Left lung (tissue), 10 donors: ENCODE data around the gene TMEM255B. TPM values are rescaled to one million over a fixed set of nuclear protein-coding genes. Genes with fewer than 3 reads are reported as not detected.

Experiments used
- ATAC-seq: fragments of 200-7000 bp; cut with Tn5 transposase; one replicate; pipeline ENCODE4 v1.9.1; 2020; ENCODE audit warnings: moderate library complexity
- DNase-seq, 4 donors: peaks; one replicate each; pipeline ENCODE4 v3.0.0-alpha.2; 2013 to 2020
- H3K27ac ChIP-seq, 2 donors: fragments of 200-600 bp; sonication (generic) in 1 of 2; one replicate each; pipeline versions ENCODE4 v1.5.0 to v1.8.0; 2020 to 2021
- H3K27me3 ChIP-seq, 2 donors: fragments of 200-600 bp; sonication (generic) in 1 of 2; one replicate each; pipeline versions ENCODE4 v1.5.0 to v1.8.0; 2020 to 2021
- H3K36me3 ChIP-seq, 2 donors: fragments of 200-600 bp; sonication (generic) in 1 of 2; one replicate each; pipeline versions ENCODE4 v1.5.0 to v1.8.0; 2020 to 2021
- H3K4me1 ChIP-seq, 2 donors: fragments of 200-600 bp; one replicate each; pipeline ENCODE4 v1.8.0; 2021
- H3K4me3 ChIP-seq, 2 donors: fragments of 200-600 bp; sonication (generic) in 1 of 2; one replicate each; pipeline versions ENCODE4 v1.5.0 to v1.8.0; 2020 to 2021; ENCODE audit warnings: mild to moderate bottlenecking in 1 of 2
- H3K9me3 ChIP-seq, 2 donors: fragments of 200-600 bp; sonication (generic) in 1 of 2; one replicate each; pipeline versions ENCODE4 v1.5.0 to v1.8.0; 2020 to 2021
- intact Hi-C, 2 donors: fragments of 100-400 bp; cut with DNase I; formaldehyde crosslinking; loops; one replicate each; pipeline versions ENCODE4 v1.11.2 to v1.14.2; 2022
- polyA plus RNA-seq, 6 donors: library from polyadenylated mRNA; unstranded; fragments of 120-200 nt; gene quantifications; one replicate each; pipeline ENCODE4 v1.2.1, GENCODE V29; 2013; ENCODE audit not compliant: insufficient read length in 6 of 6
- total RNA-seq, 2 donors: library from RNA; stranded (reverse); fragmentation: NEBNext Ultra II Directional; extraction: Animal tissue kit (Norgen Biotek cat#: 25700); gene quantifications; one replicate each; pipeline ENCODE4 v1.2.1, GENCODE V29; 2021
- TF ChIP-seq, protein P1 (sequence below), 2 donors: fragments of 200-600 bp; sonication (generic) in 1 of 2; IDR thresholded peaks; one replicate each; pipeline versions ENCODE4 v1.5.0 to v1.8.0; 2021; ENCODE audit warnings: antibody characterized with exemption in 2 of 2
- donor health status: DM: no; HTN: yes; CAD: no.
- donor health status: DM: no; HTN: no; CAD: no.

TMEM255B gene
- total and polyA plus RNA-seq, 8 donors: 10.4 to 30.7 (median 15.7) TPM

DNA sequence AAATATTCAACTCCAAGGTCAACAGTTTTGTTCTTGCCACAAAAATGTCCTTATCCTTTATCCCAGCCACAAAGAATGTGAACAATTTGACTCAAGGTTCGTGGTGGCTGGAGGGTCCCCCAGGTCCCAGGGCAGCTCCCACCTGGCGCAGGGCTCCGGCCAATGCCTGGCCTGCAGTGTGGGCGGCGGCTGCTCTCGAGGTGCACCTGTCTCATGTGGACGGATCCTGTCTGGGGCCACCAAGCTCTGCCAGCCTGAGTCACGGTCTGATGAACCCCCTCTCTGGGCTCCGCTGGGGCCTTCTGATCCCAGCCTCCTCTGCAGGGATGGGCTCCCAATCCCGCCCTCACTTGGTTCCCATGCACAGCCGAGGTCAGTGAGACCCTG, 55.4 kb downstream of the TMEM255B start:
- peak overlapping the region in 1 of 2 donors; percentile 28 for H3K27ac ChIP-seq
- DNase-seq (peak in 1 of 4 donors; percentile 80), ATAC-seq (peak; percentile 62)
- peaks cover 0 to 10% of the 10 kb centered on the region in 2 donors for H3K9me3 ChIP-seq
- H3K4me1 ChIP-seq: peaks cover 16 to 52% of the 10 kb centered on the region in 2 donors
- TF ChIP-seq, protein P1, sequence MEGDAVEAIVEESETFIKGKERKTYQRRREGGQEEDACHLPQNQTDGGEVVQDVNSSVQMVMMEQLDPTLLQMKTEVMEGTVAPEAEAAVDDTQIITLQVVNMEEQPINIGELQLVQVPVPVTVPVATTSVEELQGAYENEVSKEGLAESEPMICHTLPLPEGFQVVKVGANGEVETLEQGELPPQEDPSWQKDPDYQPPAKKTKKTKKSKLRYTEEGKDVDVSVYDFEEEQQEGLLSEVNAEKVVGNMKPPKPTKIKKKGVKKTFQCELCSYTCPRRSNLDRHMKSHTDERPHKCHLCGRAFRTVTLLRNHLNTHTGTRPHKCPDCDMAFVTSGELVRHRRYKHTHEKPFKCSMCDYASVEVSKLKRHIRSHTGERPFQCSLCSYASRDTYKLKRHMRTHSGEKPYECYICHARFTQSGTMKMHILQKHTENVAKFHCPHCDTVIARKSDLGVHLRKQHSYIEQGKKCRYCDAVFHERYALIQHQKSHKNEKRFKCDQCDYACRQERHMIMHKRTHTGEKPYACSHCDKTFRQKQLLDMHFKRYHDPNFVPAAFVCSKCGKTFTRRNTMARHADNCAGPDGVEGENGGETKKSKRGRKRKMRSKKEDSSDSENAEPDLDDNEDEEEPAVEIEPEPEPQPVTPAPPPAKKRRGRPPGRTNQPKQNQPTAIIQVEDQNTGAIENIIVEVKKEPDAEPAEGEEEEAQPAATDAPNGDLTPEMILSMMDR (IDR thresholded peaks at IDR 0.05): no peak
- peaks cover 0 to 5% of the 10 kb centered on the region in 2 donors for H3K36me3 ChIP-seq
- H3K4me3 ChIP-seq: no peak overlapping the region
- intact Hi-C loops: no loop called here
- H3K27me3 ChIP-seq: no peaks in the 10 kb centered on the region

DNA sequence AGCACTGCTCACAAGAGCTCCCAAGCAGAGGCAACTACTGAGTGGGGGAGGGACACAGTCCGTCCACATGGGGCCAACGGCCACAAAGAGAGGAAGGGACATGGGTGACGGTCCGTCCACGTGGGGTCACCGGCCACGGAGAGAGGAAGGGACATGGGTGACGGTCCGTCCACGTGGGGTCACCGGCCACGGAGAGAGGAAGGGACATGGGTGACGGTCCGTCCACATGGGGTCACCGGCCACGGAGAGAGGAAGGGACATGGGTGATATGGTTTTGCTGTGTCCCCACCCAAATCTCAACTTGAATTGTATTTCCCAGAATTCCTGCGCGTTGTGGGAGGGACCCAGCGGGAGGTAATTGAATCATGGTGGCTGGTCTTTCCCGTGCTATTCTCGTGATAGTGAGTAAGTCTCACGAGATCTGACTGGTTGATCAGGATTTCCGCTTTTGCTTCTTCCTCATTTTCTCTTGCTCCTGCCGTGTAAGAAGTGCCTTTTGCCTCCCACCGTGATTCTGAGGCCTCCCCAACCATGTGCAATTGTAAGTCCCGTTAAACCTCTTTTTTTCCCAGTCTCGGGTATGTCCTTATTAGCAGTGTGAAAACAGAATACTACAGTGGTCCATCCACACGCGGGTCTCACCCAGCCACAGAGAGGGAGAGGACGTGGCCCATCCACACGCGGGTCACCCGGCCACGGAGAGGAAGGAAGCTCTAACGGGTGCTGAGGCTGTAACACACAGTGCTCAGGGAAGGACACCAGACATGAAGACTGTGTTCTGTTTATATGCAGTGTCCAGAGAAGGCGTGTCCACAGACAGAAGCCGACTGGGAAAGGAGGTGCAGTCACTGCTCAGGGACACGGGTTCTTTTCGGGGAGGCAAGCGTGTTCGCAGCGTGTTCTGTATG, 56.4 kb downstream of the TMEM255B start:
- intact Hi-C loops: no loop called here
- TF ChIP-seq, protein P1 (IDR thresholded peaks at IDR 0.05): no peak
- peak overlapping the region; percentile 7 to 39 for H3K27ac ChIP-seq
- peaks cover 16 to 60% of the 10 kb centered on the region in 2 donors for H3K4me1 ChIP-seq
- H3K4me3 ChIP-seq: peak overlapping the region in 1 of 2 donors; percentile 17
- H3K27me3 ChIP-seq: no peaks in the 10 kb centered on the region
- H3K9me3 ChIP-seq: peaks cover 0 to under 1% of the 10 kb centered on the region in 2 donors
- H3K36me3 ChIP-seq: peaks cover 0 to 10% of the 10 kb centered on the region in 2 donors
- DNase-seq (peak in 1 of 4 donors; percentile 76), ATAC-seq (peak; percentile 2)

DNA sequence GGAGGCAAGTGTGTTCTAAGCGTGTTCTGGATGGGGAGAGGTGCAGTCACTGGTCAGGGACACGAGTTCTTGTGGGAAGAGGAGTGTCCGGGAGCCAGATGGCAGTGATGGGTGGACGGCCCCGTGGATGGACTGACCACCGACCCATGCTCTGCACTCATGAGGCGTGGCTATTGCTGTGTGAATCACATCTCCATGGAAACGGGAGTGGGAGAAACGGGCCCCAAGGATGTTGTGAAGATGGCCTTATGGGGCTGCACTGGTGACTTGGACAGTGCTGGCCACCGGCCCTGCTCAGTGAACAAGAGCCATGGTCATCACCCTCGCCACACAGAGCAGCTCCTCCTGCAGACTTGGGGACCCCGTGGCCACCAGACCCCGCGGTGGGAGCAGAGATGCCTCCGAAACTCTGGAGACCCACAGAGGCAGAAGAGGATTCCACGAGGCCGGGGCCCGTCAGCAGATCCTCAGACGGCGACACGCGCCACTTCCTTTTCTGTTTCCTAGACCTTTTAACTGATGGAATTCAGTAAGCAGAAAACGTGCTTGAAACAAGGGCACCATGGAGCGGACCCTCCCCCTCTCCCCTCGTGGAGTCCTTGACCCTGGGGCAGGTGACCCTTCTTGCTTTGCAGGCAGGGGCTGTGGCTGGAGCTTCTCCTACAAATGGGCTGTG, 57.4 kb downstream of the TMEM255B start:
- peaks cover 0 to 17% of the 10 kb centered on the region in 2 donors for H3K36me3 ChIP-seq
- H3K27ac ChIP-seq: no peak overlapping the region
- TF ChIP-seq, protein P1 (IDR thresholded peaks at IDR 0.05): no peak
- DNase-seq: peak in 1 of 4 donors; percentile 69
- no peak for ATAC-seq
- peak overlapping the region in 1 of 2 donors; percentile 17 for H3K4me3 ChIP-seq
- no peaks in the 10 kb centered on the region for H3K9me3 ChIP-seq
- no peaks in the 10 kb centered on the region for H3K27me3 ChIP-seq
- H3K4me1 ChIP-seq: peaks cover 16 to 65% of the 10 kb centered on the region in 2 donors
- intact Hi-C loops: no loop called here

DNA sequence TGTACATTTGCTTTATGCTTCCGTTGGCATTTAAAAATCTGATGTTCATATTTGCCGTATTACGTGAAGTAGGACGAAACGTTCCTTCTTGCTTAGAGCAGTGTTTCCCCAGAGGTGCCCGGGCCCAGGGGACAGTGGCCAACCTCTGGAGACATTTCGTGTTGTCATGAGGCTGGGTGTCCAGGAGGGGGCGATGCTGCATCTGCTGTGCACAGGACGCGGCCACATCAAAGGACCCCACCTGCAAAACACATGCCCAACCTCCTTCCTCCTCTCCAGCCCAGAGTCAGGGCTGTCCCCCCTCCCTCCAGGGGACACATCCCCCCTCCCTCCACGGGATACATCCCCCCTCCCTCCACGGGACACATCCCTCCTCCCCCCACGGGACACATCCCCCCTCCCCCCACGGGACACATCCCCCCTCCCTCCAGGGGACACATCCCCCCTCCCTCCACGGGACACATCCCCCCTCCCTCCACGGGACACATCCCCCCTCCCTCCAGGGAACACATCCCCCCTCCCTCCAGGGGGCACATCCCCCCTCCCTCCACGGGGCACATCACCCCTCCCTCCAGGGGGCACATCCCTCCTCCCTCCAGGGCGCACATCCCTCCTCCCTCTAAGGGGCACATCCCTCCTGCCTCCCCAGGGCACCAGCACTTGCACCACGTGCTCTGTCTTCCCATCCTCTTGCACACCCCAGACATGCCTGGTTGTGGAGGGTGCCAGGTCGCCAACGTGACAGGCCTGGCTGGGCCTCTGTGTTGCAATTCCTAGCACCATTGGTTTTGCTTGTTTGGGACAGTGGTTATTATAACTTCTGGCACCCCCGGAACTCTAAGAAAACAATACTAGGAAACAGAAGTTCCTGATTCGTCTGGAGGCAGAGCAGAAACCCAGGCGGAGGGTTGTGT, 58.2 kb downstream of the TMEM255B start:
- Histone ChIP-seq H3K36me3 (peaks cover 0 to 25% of the 10 kb centered on the region in 2 donors), H3K9me3 (no peaks in the 10 kb centered on the region), H3K4me1 (peaks cover 16 to 72% of the 10 kb centered on the region in 2 donors), H3K27me3 (no peaks in the 10 kb centered on the region), H3K4me3 (peak overlapping the region in 1 of 2 donors; percentile 17), H3K27ac (peak overlapping the region in 1 of 2 donors; percentile 58)
- TF ChIP-seq, protein P1 (IDR thresholded peaks at IDR 0.05): peak; percentile 72 to 81
- ATAC-seq: peak; percentile 64
- intact Hi-C loops: no loop called here
- DNase-seq: peak; percentile 51 to 88 (median 86)
